HCT116 (cell line): ENCODE data around the gene ITGAE. TPM values are rescaled to one million over a fixed set of nuclear protein-coding genes. Genes with fewer than 3 reads are reported as not detected.

Experiments used
- ATAC-seq: fragments of 200-7000 bp; cut with Tn5 transposase; 2 replicates; pipeline ENCODE4 v1.9.1; 2020; ENCODE audit warnings: mild to moderate bottlenecking, moderate library complexity
- BruUV-seq: library from RNA; stranded (reverse); fragments of 400-500 nt; replicated peaks from 2 replicates; lab custom pipeline; 2021; lab: Mats Ljungman, UMichigan
- CTCF ChIA-PET: fragments of 300-600 bp; sonication (Branson Sonifier 250); formaldehyde crosslinking; loops from one replicate; lab custom pipeline; 2021; ENCODE audit warnings: antibody characterized with exemption; lab: Charles Lee
- POLR2A ChIA-PET: fragments of 300-600, 350-600 bp; sonication (Branson Sonifier 250); formaldehyde crosslinking; loops from one replicate; lab custom pipeline; 2021; ENCODE audit warnings: antibody characterized with exemption; lab: Charles Lee
- RAD21 ChIA-PET, 2 experiments: fragments of 300-600 bp; sonication (Branson Sonifier 250); formaldehyde crosslinking; loops; one replicate each; lab custom pipeline; 2023; ENCODE audit warnings: low total read pairs in 2 of 2; ENCODE audit not compliant: uncharacterized antibody in 2 of 2, unreplicated experiment in 2 of 2, low non-redundant PET in 1 of 2; lab: Charles Lee
- DNase-seq: peaks from one replicate; pipeline ENCODE4 v3.0.0-alpha.2; 2010; ENCODE audit warnings: low read depth, low spot score
- H2AFZ ChIP-seq: fragments of 200-600 bp; shearing (Covaris generic), sonication (generic); 2 replicates; pipeline ENCODE4 v1.6.1; 2017; ENCODE audit warnings: low read depth, mixed run types, mixed read lengths, antibody characterized with exemption, low read length; ENCODE audit not compliant: poor library complexity, severe bottlenecking
- H3K27ac ChIP-seq: 2 replicates; pipeline ENCODE4 v1.5.1; 2012; ENCODE audit warnings: low read depth, low read length
- H3K27me3 ChIP-seq: fragments of 200-600 bp; sonication (generic); 2 replicates; pipeline ENCODE4 v1.6.1; 2016; ENCODE audit warnings: mixed run types, low read length, mixed read lengths; ENCODE audit not compliant: insufficient read depth
- H3K36me3 ChIP-seq, 2 experiments: fragments of 200-500 bp in 1 of 2; fragments of 200-600 bp in 1 of 2; sonication (Bioruptor generic) in 1 of 2; sonication (generic) in 1 of 2; 2 replicates each; pipeline versions ENCODE4 v1.5.1 to v1.6.1; 2014 to 2016; ENCODE audit warnings: low read length in 2 of 2, inconsistent platforms in 1 of 2, mixed read lengths in 1 of 2, mixed run types in 1 of 2; ENCODE audit not compliant: insufficient read depth in 2 of 2, control insufficient read depth in 1 of 2
- H3K4me1 ChIP-seq, 2 experiments: fragments of 200-600 bp in 1 of 2; sonication (generic) in 1 of 2; 2 replicates each; pipeline versions ENCODE4 v1.5.1 to v1.6.1; 2012 to 2017; ENCODE audit warnings: low read length in 2 of 2, inconsistent platforms in 1 of 2, mild to moderate bottlenecking in 1 of 2, mixed read lengths in 1 of 2, mixed run types in 1 of 2, moderate library complexity in 1 of 2; ENCODE audit not compliant: insufficient read depth in 2 of 2, control insufficient read depth in 1 of 2
- H3K4me2 ChIP-seq: fragments of 200-600 bp; sonication (generic); 2 replicates; pipeline ENCODE4 v1.6.1; 2017; ENCODE audit warnings: mixed run types, low read length, mixed read lengths
- H3K4me3 ChIP-seq, 2 experiments: fragments of 200-600 bp in 1 of 2; sonication (generic) in 1 of 2; replicated peaks in 1 of 2; 2 replicates each; pipeline ENCODE4 v1.5.1; 2011 to 2016; ENCODE audit warnings: low read length in 2 of 2, control low read depth in 1 of 2, low read depth in 1 of 2, mild to moderate bottlenecking in 1 of 2, mixed read lengths in 1 of 2, mixed run types in 1 of 2
- H3K79me2 ChIP-seq: fragments of 200-600 bp; sonication (generic); 2 replicates; pipeline ENCODE4 v1.6.1; 2017; ENCODE audit warnings: mild to moderate bottlenecking, mixed run types, low read length, moderate library complexity, mixed read lengths; ENCODE audit not compliant: insufficient read depth
- H3K9ac ChIP-seq: fragments of 200-600 bp; sonication (generic); 2 replicates; pipeline ENCODE4 v1.6.1; 2016; ENCODE audit warnings: low read length, mixed read lengths
- H3K9me2 ChIP-seq: fragments of 200-600 bp; sonication (generic), shearing (Covaris generic); 2 replicates; pipeline ENCODE4 v1.6.1; 2017; ENCODE audit warnings: mixed run types, mild to moderate bottlenecking, moderate library complexity; ENCODE audit not compliant: insufficient read depth
- H3K9me3 ChIP-seq, 2 experiments: fragments of 200-500 bp in 1 of 2; fragments of 200-600 bp in 1 of 2; sonication (Bioruptor generic) in 1 of 2; sonication (generic) in 1 of 2; 2 replicates each; pipeline ENCODE4 v1.6.1; 2014 to 2017; ENCODE audit warnings: low read length in 2 of 2, mixed read lengths in 2 of 2, inconsistent platforms in 1 of 2, low read depth in 1 of 2, mild to moderate bottlenecking in 1 of 2, mixed run types in 1 of 2, moderate library complexity in 1 of 2; ENCODE audit not compliant: control insufficient read depth in 1 of 2, insufficient read depth in 1 of 2
- H4K20me1 ChIP-seq: fragments of 200-600 bp; sonication (generic), shearing (Covaris generic); 2 replicates; pipeline ENCODE4 v1.6.1; 2017; ENCODE audit warnings: mixed run types, mild to moderate bottlenecking, moderate library complexity; ENCODE audit not compliant: insufficient read depth
- ATF3 ChIP-seq: IDR thresholded peaks from 2 replicates; pipeline ENCODE4 v1.6.1; 2012
- CBX3 ChIP-seq: IDR thresholded peaks from 2 replicates; pipeline ENCODE4 v1.6.1; 2012; ENCODE audit warnings: low read depth
- CEBPB ChIP-seq: IDR thresholded peaks from 2 replicates; pipeline ENCODE4 v1.6.1; 2012; ENCODE audit warnings: low read depth
- CTCF ChIP-seq, 3 experiments: fragments of 200-600 bp in 1 of 3; sonication (generic) in 1 of 3; IDR thresholded peaks in 2 of 3; conservative IDR thresholded peaks in 1 of 3; 2 replicates each; pipeline ENCODE4 v1.5.1; 2012 to 2017; ENCODE audit warnings: low read depth in 2 of 3, low read length in 2 of 3, antibody characterized with exemption in 1 of 3, borderline replicate concordance in 1 of 3, control low read depth in 1 of 3, mild to moderate bottlenecking in 1 of 3, mixed read lengths in 1 of 3, mixed run types in 1 of 3, moderate library complexity in 1 of 3; ENCODE audit not compliant: insufficient read depth in 1 of 3
- EGR1 ChIP-seq: IDR thresholded peaks from 2 replicates; pipeline ENCODE4 v1.6.1; 2012; ENCODE audit warnings: low read depth
- ELF1 ChIP-seq: IDR thresholded peaks from 2 replicates; pipeline ENCODE4 v1.6.1; 2012; ENCODE audit warnings: low read depth, borderline replicate concordance
- EZH2phosphoT487 ChIP-seq: fragments of 200-600 bp; IDR thresholded peaks from 2 replicates; pipeline ENCODE4 v1.6.1; 2018; ENCODE audit warnings: antibody characterized with exemption, borderline replicate concordance
- FOSL1 ChIP-seq: IDR thresholded peaks from 2 replicates; pipeline ENCODE4 v1.6.1; 2012; ENCODE audit warnings: low read depth
- JUND ChIP-seq: IDR thresholded peaks from 2 replicates; pipeline ENCODE4 v1.6.1; 2012
- MAX ChIP-seq: IDR thresholded peaks from 2 replicates; pipeline ENCODE4 v1.6.1; 2012
- POLR2A ChIP-seq: IDR thresholded peaks from 2 replicates; pipeline ENCODE4 v1.7.0; 2011; ENCODE audit warnings: borderline replicate concordance; ENCODE audit not compliant: insufficient read depth, insufficient read length; ENCODE audit errors: extremely low read depth
- POLR2AphosphoS5 ChIP-seq: IDR thresholded peaks from 2 replicates; pipeline ENCODE4 v1.6.1; 2011; ENCODE audit warnings: mild to moderate bottlenecking, low read depth, low read length, moderate library complexity
- RAD21 ChIP-seq: IDR thresholded peaks from 2 replicates; pipeline ENCODE4 v1.6.1; 2012; ENCODE audit warnings: low read depth, mild to moderate bottlenecking
- REST ChIP-seq: IDR thresholded peaks from 2 replicates; pipeline ENCODE4 v1.6.1; 2012; ENCODE audit warnings: low read depth
- SIN3A ChIP-seq: IDR thresholded peaks from 2 replicates; pipeline ENCODE4 v1.6.1; 2012; ENCODE audit warnings: low read depth
- TCF7L2 ChIP-seq: IDR thresholded peaks from 2 replicates; pipeline ENCODE4 v1.7.0; 2011; ENCODE audit warnings: borderline replicate concordance, inconsistent platforms; ENCODE audit not compliant: insufficient read depth, insufficient read length; ENCODE audit errors: extremely low read depth
- YY1 ChIP-seq: IDR thresholded peaks from 2 replicates; pipeline ENCODE4 v1.6.1; 2011; ENCODE audit warnings: low read length, low read depth, moderate library complexity, mild to moderate bottlenecking; ENCODE audit not compliant: insufficient replicate concordance; ENCODE audit errors: extremely low read depth
- ZBTB33 ChIP-seq: IDR thresholded peaks from 2 replicates; pipeline ENCODE4 v1.6.1; 2011; ENCODE audit warnings: mild to moderate bottlenecking, low read length, moderate library complexity; ENCODE audit not compliant: insufficient replicate concordance; ENCODE audit errors: extremely low read depth
- ZFX ChIP-seq: fragments of 450-650 bp; IDR thresholded peaks from 2 replicates; pipeline ENCODE4 v1.6.1; 2017
- ZNF274 ChIP-seq: fragments of 200-500 bp; sonication (Bioruptor generic); IDR thresholded peaks from 2 replicates; pipeline ENCODE4 v1.6.1; 2014; ENCODE audit warnings: mild to moderate bottlenecking, low read depth, low read length, inconsistent platforms
- intact Hi-C: fragments of 100-400 bp; cut with micrococcal nuclease; formaldehyde crosslinking; loops from 2 replicates; pipeline ENCODE4 v1.10.0; 2022
- total RNA-seq: library from RNA; stranded (reverse); gene quantifications from one replicate; pipeline ENCODE4 v1.2.1, GENCODE V29; 2021; ENCODE audit not compliant: unreplicated experiment

Gene ITGAE
- total RNA-seq, 1 experiment from 2014 or later: 19.9 TPM

GRCh38 chr17:3727041-3727440 lies 73.9 kb downstream of the ITGAE start:
- Histone ChIP-seq H3K9ac (no peak overlapping the region), H2AFZ (no peak overlapping the region), H3K36me3 (peaks cover 2 to 26% of the 10 kb centered on the region in 2 experiments; a peak in 1 of 4 replicates), H4K20me1 (peaks cover 4% of the 10 kb centered on the region; the same call in 1 of the 2 replicates), H3K4me2 (no peak overlapping the region)
- intact Hi-C loops: no loop called here
- TF ChIP-seq EZH2phosphoT487 (no peak), TCF7L2 (no peak), SIN3A (no peak), MAX (no peak), ZFX (no peak), ATF3 (no peak), POLR2AphosphoS5 (no peak), FOSL1 (no peak), POLR2A (no peak), CTCF (IDR thresholded peaks at IDR 0.05 in 2 of 3, conservative IDR thresholded peaks at IDR 0.05 in 1 of 3; ENCODE audit: borderline replicate concordance in 1 of 3, insufficient read depth in 1 of 3, low read depth in 2 of 3, low read length in 2 of 3) (no peak), EGR1 (no peak), ZNF274 (no peak), CEBPB (no peak), JUND (no peak), REST (no peak), RAD21 (no peak), ELF1 (no peak), ZBTB33 (no peak), YY1 (no peak), CBX3 (no peak)
- TF ChIP-seq, all 23 proteins: peak for 0
- ChIA-PET RAD21 (no interaction called here), POLR2A (no interaction called here), CTCF (interaction anchor here (1.0 to 1.7 kb wide), 2 partner anchors 11 kb away, joined by 4 to 5 read pairs; no protein-coding TSS in a partner anchor)
- ATAC-seq: no peak
- peaks cover 8 to 18% of the 10 kb centered on the region in 2 experiments for H3K4me1 ChIP-seq
- DNase-seq: no peak
- no peak overlapping the region for H3K27ac ChIP-seq
- H3K9me3 ChIP-seq: no peaks in the 10 kb centered on the region
- H3K27me3 ChIP-seq: no peaks in the 10 kb centered on the region
- no peaks in the 10 kb centered on the region for H3K9me2 ChIP-seq
- no peak overlapping the region for H3K4me3 ChIP-seq
- BruUV-seq: no TSS peak
- H3K79me2 ChIP-seq: peaks cover 52% of the 10 kb centered on the region
